OCI-LY7 (cell line): ENCODE measurements around the gene SDE2.

Experiments
- CTCF ChIP-seq: fragments of 200-600 bp; sonication (generic); conservative IDR thresholded peaks from 2 replicates; pipeline ENCODE4 v1.5.1; 2014; ENCODE audit warnings: mild to moderate bottlenecking, antibody characterized with exemption, low read length, moderate library complexity, mixed read lengths
- EZH2phosphoT487 ChIP-seq: fragments of 200-600 bp; sonication (generic); IDR thresholded peaks from 2 replicates; pipeline ENCODE4 v1.6.1; 2018; ENCODE audit warnings: low read depth, borderline replicate concordance, mild to moderate bottlenecking, mixed run types, antibody characterized with exemption, low read length, moderate library complexity, mixed read lengths

GRCh38 chr1:226047495-226047894 is 48.4 kb upstream of the SDE2 start:
- TF ChIP-seq CTCF = no peak
- no peak for TF ChIP-seq EZH2phosphoT487
